SJSA1 (cell line): ENCODE data around the gene ARL4D. TPM values are rescaled to one million over a fixed set of nuclear protein-coding genes. Genes with fewer than 3 reads are reported as not detected.
"Not testable (repeated sequence)": the region's sequence is repeated elsewhere in the genome, so short reads cannot be mapped to it uniquely, and the experiment has no call there.

Source experiments
- DNase-seq, 2 experiments: peaks; one replicate each; pipeline ENCODE4 v3.0.0-alpha.2; 2015 to 2020; ENCODE audit warnings: low spot score in 2 of 2, low read depth in 1 of 2
- H3K27ac ChIP-seq: fragments of 250-450 bp; sonication (Bioruptor Pico); 2 replicates; pipeline ENCODE4 v1.5.1; 2020; ENCODE audit warnings: mild to moderate bottlenecking, moderate library complexity
- H3K27me3 ChIP-seq: fragments of 250-450 bp; sonication (Bioruptor Pico); replicated peaks from 2 replicates; pipeline ENCODE4 v1.5.1; 2020; ENCODE audit warnings: mild to moderate bottlenecking, moderate library complexity
- H3K36me3 ChIP-seq: fragments of 250-450 bp; sonication (Bioruptor Pico); 2 replicates; pipeline ENCODE4 v1.5.1; 2020; ENCODE audit warnings: mild to moderate bottlenecking
- H3K4me1 ChIP-seq: fragments of 250-450 bp; sonication (Bioruptor Pico); replicated peaks from 2 replicates; pipeline ENCODE4 v1.6.1; 2021; ENCODE audit warnings: mild to moderate bottlenecking
- H3K4me3 ChIP-seq: fragments of 250-450 bp; sonication (Bioruptor Pico); 2 replicates; pipeline ENCODE4 v1.5.1; 2020; ENCODE audit warnings: mild to moderate bottlenecking
- H3K9me3 ChIP-seq: fragments of 250-450 bp; sonication (Bioruptor Pico); replicated peaks from 2 replicates; pipeline ENCODE4 v1.5.1; 2020; ENCODE audit warnings: mild to moderate bottlenecking
- total RNA-seq: library from RNA; depleted of rRNA; stranded (reverse); fragments of >200 nt; shearing (Covaris generic); gene quantifications from 2 replicates; pipeline ENCODE4 v1.2.3, GENCODE V29; 2014

Gene ARL4D
- total RNA-seq, 1 experiment from 2014 or later: 28.0 TPM

- no peak for DNase-seq
- Histone ChIP-seq H3K36me3 (peaks cover 5% of the 10 kb centered on the region; the same call in 1 of the 2 replicates), H3K27ac (no peak overlapping the region), H3K27me3 (no peaks in the 10 kb centered on the region; the same call in 1 of the 2 replicates), H3K9me3 (no peaks in the 10 kb centered on the region; the same call in 1 of the 2 replicates), H3K4me3 (no peak overlapping the region), H3K4me1 (peaks cover 33% of the 10 kb centered on the region)
These were observed 35.4 kb upstream of the ARL4D start for GRCh38 chr17:43363181-43363925.

- H3K4me1 ChIP-seq: peaks cover 38% of the 10 kb centered on the region
- no peak overlapping the region for H3K4me3 ChIP-seq
- H3K9me3 ChIP-seq: no peaks in the 10 kb centered on the region; the same call in 1 of the 2 replicates
- H3K27ac ChIP-seq: no peak overlapping the region
- no peak for DNase-seq
- peaks cover 2% of the 10 kb centered on the region; the same call in 1 of the 2 replicates for H3K36me3 ChIP-seq
- H3K27me3 ChIP-seq: no peaks in the 10 kb centered on the region; the same call in 1 of the 2 replicates
These were observed 34.9 kb upstream of the ARL4D start for GRCh38 chr17:43363926-43364285.

GRCh38 chr17:43365356-43365755 lies 33.4 kb upstream of the ARL4D start:
- H3K9me3 ChIP-seq: no peaks in the 10 kb centered on the region; the same call in 1 of the 2 replicates
- no peaks in the 10 kb centered on the region; the same call in 1 of the 2 replicates for H3K27me3 ChIP-seq
- H3K36me3 ChIP-seq: peaks cover 2% of the 10 kb centered on the region; the same call in 1 of the 2 replicates
- H3K4me1 ChIP-seq: peaks cover 40% of the 10 kb centered on the region
- no peak for DNase-seq
- no peak overlapping the region for H3K4me3 ChIP-seq
- H3K27ac ChIP-seq: no peak overlapping the region

GRCh38 chr17:43365921-43366320 lies 32.9 kb upstream of the ARL4D start:
- not testable (repeated sequence) for DNase-seq

GRCh38 chr17:43366891-43367736 lies 31.7 kb upstream of the ARL4D start:
- Histone ChIP-seq H3K27me3 (no peaks in the 10 kb centered on the region), H3K27ac (peak overlapping the region; percentile 100)
- peak in 1 of 2 experiments; percentile 30 for DNase-seq

More at GRCh38 chr17:43365921-43366320, 32.9 kb upstream of the ARL4D start:
- not testable (repeated sequence) for H3K36me3 ChIP-seq, H3K4me3 ChIP-seq, H3K9me3 ChIP-seq, H3K27ac ChIP-seq, H3K27me3 ChIP-seq
- H3K4me1 ChIP-seq: peaks cover 42% of the 10 kb centered on the region

GRCh38 chr17:43367737-43368242 lies 31.0 kb upstream of the ARL4D start:
- H3K36me3 ChIP-seq: no peaks in the 10 kb centered on the region
- peak overlapping the region; percentile 100 for H3K27ac ChIP-seq
- peak; percentile 83 to 100 for DNase-seq
- H3K4me1 ChIP-seq: peaks cover 35% of the 10 kb centered on the region
- peak overlapping the region; percentile 39 for H3K4me3 ChIP-seq
- no peaks in the 10 kb centered on the region for H3K9me3 ChIP-seq
- H3K27me3 ChIP-seq: no peaks in the 10 kb centered on the region

More at GRCh38 chr17:43366891-43367736, 31.7 kb upstream of the ARL4D start:
- peaks cover 38% of the 10 kb centered on the region for H3K4me1 ChIP-seq
- no peaks in the 10 kb centered on the region for H3K36me3 ChIP-seq
- H3K9me3 ChIP-seq: no peaks in the 10 kb centered on the region
- H3K4me3 ChIP-seq: peak overlapping the region; percentile 39

GRCh38 chr17:43368740-43369506 lies 29.9 kb upstream of the ARL4D start:
- no peaks in the 10 kb centered on the region for H3K27me3 ChIP-seq
- peak; percentile 95 to 96 for DNase-seq
- H3K4me1 ChIP-seq: peaks cover 35% of the 10 kb centered on the region
- H3K36me3 ChIP-seq: no peaks in the 10 kb centered on the region
- H3K9me3 ChIP-seq: no peaks in the 10 kb centered on the region
- peak overlapping the region; percentile 100 for H3K27ac ChIP-seq
- peak overlapping the region; percentile 39 for H3K4me3 ChIP-seq

- H3K27me3 ChIP-seq: no peaks in the 10 kb centered on the region
- H3K36me3 ChIP-seq: no peaks in the 10 kb centered on the region
- peak overlapping the region; percentile 100 for H3K27ac ChIP-seq
- H3K4me1 ChIP-seq: peaks cover 35% of the 10 kb centered on the region
- no peak for DNase-seq
- peak overlapping the region; percentile 39 for H3K4me3 ChIP-seq
- no peaks in the 10 kb centered on the region for H3K9me3 ChIP-seq
These were observed 28.8 kb upstream of the ARL4D start for GRCh38 chr17:43369986-43370385.

- no peaks in the 10 kb centered on the region for H3K36me3 ChIP-seq
- H3K9me3 ChIP-seq: no peaks in the 10 kb centered on the region
- H3K27me3 ChIP-seq: no peaks in the 10 kb centered on the region
- DNase-seq: no peak
- H3K4me1 ChIP-seq: peaks cover 35% of the 10 kb centered on the region
- H3K27ac ChIP-seq: no peak overlapping the region
- no peak overlapping the region for H3K4me3 ChIP-seq
These were observed 27.5 kb upstream of the ARL4D start for GRCh38 chr17:43371227-43371821.

GRCh38 chr17:43372273-43372911 lies 26.4 kb upstream of the ARL4D start:
- no peak for DNase-seq
- H3K4me3 ChIP-seq: no peak overlapping the region
- no peaks in the 10 kb centered on the region for H3K27me3 ChIP-seq
- peaks cover 26% of the 10 kb centered on the region for H3K4me1 ChIP-seq
- no peak overlapping the region for H3K27ac ChIP-seq
- no peaks in the 10 kb centered on the region for H3K9me3 ChIP-seq
- H3K36me3 ChIP-seq: no peaks in the 10 kb centered on the region

- Histone ChIP-seq H3K36me3 (no peaks in the 10 kb centered on the region), H3K27me3 (no peaks in the 10 kb centered on the region), H3K9me3 (no peaks in the 10 kb centered on the region), H3K4me1 (peaks cover 21% of the 10 kb centered on the region), H3K4me3 (no peak overlapping the region), H3K27ac (no peak overlapping the region)
- no peak for DNase-seq
These were observed 25.4 kb upstream of the ARL4D start for GRCh38 chr17:43373356-43373755.

GRCh38 chr17:43375915-43376314 lies 22.9 kb upstream of the ARL4D start:
- H3K36me3 ChIP-seq, H3K4me1 ChIP-seq, H3K27me3 ChIP-seq, H3K4me3 ChIP-seq, DNase-seq, H3K27ac ChIP-seq: not testable (repeated sequence)
- H3K9me3 ChIP-seq: peaks cover 21% of the 10 kb centered on the region
